CD4-positive, alpha-beta T cell treated with Interleukin-17A for 4 hours (primary cell): ENCODE data around the gene NCBP2.

Experiments
- DNase-seq: peaks from one replicate; pipeline ENCODE4 v3.0.0-alpha.2; 2020; ENCODE audit warnings: mixed read lengths

NCBP2 gene

GRCh38 chr3:196942226-196942914, at the start of gene NCBP2:
TSS of gene NCBP2 (minus strand) at chr3:196942528. CDS start at chr3:196942503, 25 bp downstream.
- peak; percentile 99 for DNase-seq

GRCh38 chr3:196991581-196992460, 49.5 kb upstream of the NCBP2 start:
- no peak for DNase-seq

- DNase-seq, result no peak
Measured at GRCh38 chr3:196990601-196991007, 48.3 kb upstream of the NCBP2 start.

- no peak for DNase-seq
Measured at GRCh38 chr3:196989721-196990262, 47.5 kb upstream of the NCBP2 start.

GRCh38 chr3:196988241-196989029, 46.1 kb upstream of the NCBP2 start:
- DNase-seq, result no peak

- DNase-seq, result no peak
Measured at GRCh38 chr3:196987022-196987421, 44.7 kb upstream of the NCBP2 start.

- DNase-seq, result no peak
Measured at GRCh38 chr3:196985954-196986885, 43.9 kb upstream of the NCBP2 start.

GRCh38 chr3:196985298-196985697, 43.0 kb upstream of the NCBP2 start:
- no peak for DNase-seq

- no peak for DNase-seq
Measured at GRCh38 chr3:196983186-196983585, 40.9 kb upstream of the NCBP2 start.

GRCh38 chr3:196981657-196982056, 39.3 kb upstream of the NCBP2 start:
- no peak for DNase-seq

- DNase-seq, result no peak
Measured at GRCh38 chr3:196979545-196979944, 37.2 kb upstream of the NCBP2 start.

GRCh38 chr3:196976941-196977340, 34.6 kb upstream of the NCBP2 start:
- DNase-seq, result no peak

- DNase-seq, result no peak
Measured at GRCh38 chr3:196975349-196975748, 33.0 kb upstream of the NCBP2 start.

- DNase-seq, result no peak
Measured at GRCh38 chr3:196974661-196975060, 32.3 kb upstream of the NCBP2 start.

- no peak for DNase-seq
Measured at GRCh38 chr3:196971094-196971698, 28.9 kb upstream of the NCBP2 start.

GRCh38 chr3:196970547-196971093, 28.3 kb upstream of the NCBP2 start:
- DNase-seq, result no peak

- peak; percentile 80 for DNase-seq
Measured at GRCh38 chr3:196969660-196970546, 27.6 kb upstream of the NCBP2 start.

GRCh38 chr3:196969134-196969659, 26.9 kb upstream of the NCBP2 start:
- peak; percentile 54 for DNase-seq

GRCh38 chr3:196968233-196969133, 26.2 kb upstream of the NCBP2 start, which contains the start of gene PIGZ:
TSS of gene PIGZ (minus strand) at chr3:196968833. CDS start at chr3:196952031, 16,802 bp downstream.
- DNase-seq, result peak; percentile 57
